Skeletal muscle satellite cell (primary cell): ENCODE results near the gene ADAM12.

Source experiments
- H3K27me3 ChIP-seq: 2 replicates; pipeline ENCODE4 v1.7.0; 2013; ENCODE audit warnings: low read length; ENCODE audit not compliant: control insufficient read depth, insufficient read depth
- H3K36me3 ChIP-seq: 2 replicates; pipeline ENCODE4 v1.7.0; 2013; ENCODE audit warnings: mild to moderate bottlenecking, control low read depth, low read length; ENCODE audit not compliant: insufficient read depth
- H3K4me1 ChIP-seq: 2 replicates; pipeline ENCODE4 v1.7.0; 2013; ENCODE audit warnings: low read length; ENCODE audit not compliant: control insufficient read depth, insufficient read depth
- H3K4me2 ChIP-seq: 2 replicates; pipeline ENCODE4 v1.7.0; 2013; ENCODE audit warnings: mild to moderate bottlenecking, low read length
- H3K4me3 ChIP-seq: 2 replicates; pipeline ENCODE4 v1.7.0; 2013; ENCODE audit warnings: low read length
- H3K9ac ChIP-seq: 2 replicates; pipeline ENCODE4 v1.7.0; 2013; ENCODE audit warnings: mild to moderate bottlenecking, low read depth, low read length, moderate library complexity
- H3K9me3 ChIP-seq: replicated peaks from 2 replicates; pipeline ENCODE4 v1.7.0; 2013; ENCODE audit warnings: mild to moderate bottlenecking, control low read depth, low read length

Gene ADAM12

GRCh38 chr10:126109893-126110292, 278.4 kb downstream of the ADAM12 start:
- Histone ChIP-seq H3K27me3 (no peaks in the 10 kb centered on the region), H3K9me3 (no peaks in the 10 kb centered on the region), H3K9ac (no peak overlapping the region), H3K4me3 (no peak overlapping the region), H3K36me3 (peaks cover 19% of the 10 kb centered on the region), H3K4me1 (peaks cover 3% of the 10 kb centered on the region), H3K4me2 (no peak overlapping the region)

DNA sequence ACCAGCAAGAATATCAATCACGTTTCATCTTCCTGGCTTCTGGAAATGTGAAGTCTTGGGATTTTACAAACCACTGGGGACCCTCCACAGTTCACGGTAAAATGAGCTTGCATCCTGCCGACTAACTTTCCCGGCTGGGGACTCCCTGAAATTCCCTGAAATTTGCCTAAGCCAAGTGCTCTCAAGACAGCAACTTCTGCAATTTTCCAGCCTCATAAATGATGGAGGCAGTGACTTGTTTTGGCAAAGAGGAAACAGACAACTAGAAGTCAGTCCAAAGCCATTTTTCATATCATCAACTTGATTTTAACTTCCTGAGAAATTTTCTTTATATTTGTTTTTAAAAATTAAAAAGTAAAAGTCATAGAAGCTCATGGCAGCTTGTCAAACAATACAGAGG, 279.6 kb downstream of the ADAM12 start:
- peaks cover 24% of the 10 kb centered on the region for H3K36me3 ChIP-seq
- no peaks in the 10 kb centered on the region for H3K9me3 ChIP-seq
- H3K4me3 ChIP-seq = no peak overlapping the region
- no peak overlapping the region for H3K9ac ChIP-seq
- peaks cover 3% of the 10 kb centered on the region for H3K4me1 ChIP-seq
- H3K27me3 ChIP-seq = no peaks in the 10 kb centered on the region
- H3K4me2 ChIP-seq = no peak overlapping the region

- no peaks in the 10 kb centered on the region for H3K9me3 ChIP-seq
- H3K27me3 ChIP-seq = no peaks in the 10 kb centered on the region
- no peak overlapping the region for H3K4me2 ChIP-seq
- H3K4me1 ChIP-seq = no peaks in the 10 kb centered on the region
- H3K36me3 ChIP-seq = peaks cover 23% of the 10 kb centered on the region
- no peak overlapping the region for H3K9ac ChIP-seq
- H3K4me3 ChIP-seq = no peak overlapping the region
These were observed 283.5 kb downstream of the ADAM12 start for GRCh38 chr10:126104767-126105166.

GRCh38 chr10:126102636-126103035, 285.6 kb downstream of the ADAM12 start:
- H3K27me3 ChIP-seq = no peaks in the 10 kb centered on the region
- H3K36me3 ChIP-seq = peaks cover 23% of the 10 kb centered on the region
- no peaks in the 10 kb centered on the region for H3K4me1 ChIP-seq
- no peak overlapping the region for H3K9ac ChIP-seq
- no peaks in the 10 kb centered on the region for H3K9me3 ChIP-seq
- no peak overlapping the region for H3K4me3 ChIP-seq
- H3K4me2 ChIP-seq = no peak overlapping the region

- Histone ChIP-seq H3K36me3 (peaks cover 15% of the 10 kb centered on the region), H3K27me3 (no peaks in the 10 kb centered on the region), H3K9me3 (no peaks in the 10 kb centered on the region), H3K4me3 (no peak overlapping the region), H3K4me2 (no peak overlapping the region), H3K4me1 (no peaks in the 10 kb centered on the region), H3K9ac (no peak overlapping the region)
These were observed 286.5 kb downstream of the ADAM12 start for GRCh38 chr10:126101736-126102135.

- no peaks in the 10 kb centered on the region for H3K9me3 ChIP-seq
- no peak overlapping the region for H3K9ac ChIP-seq
- H3K27me3 ChIP-seq = no peaks in the 10 kb centered on the region
- H3K4me1 ChIP-seq = no peaks in the 10 kb centered on the region
- no peak overlapping the region for H3K4me2 ChIP-seq
- H3K36me3 ChIP-seq = peaks cover 14% of the 10 kb centered on the region
- H3K4me3 ChIP-seq = no peak overlapping the region
These were observed 287.0 kb downstream of the ADAM12 start for GRCh38 chr10:126101325-126101724.

DNA sequence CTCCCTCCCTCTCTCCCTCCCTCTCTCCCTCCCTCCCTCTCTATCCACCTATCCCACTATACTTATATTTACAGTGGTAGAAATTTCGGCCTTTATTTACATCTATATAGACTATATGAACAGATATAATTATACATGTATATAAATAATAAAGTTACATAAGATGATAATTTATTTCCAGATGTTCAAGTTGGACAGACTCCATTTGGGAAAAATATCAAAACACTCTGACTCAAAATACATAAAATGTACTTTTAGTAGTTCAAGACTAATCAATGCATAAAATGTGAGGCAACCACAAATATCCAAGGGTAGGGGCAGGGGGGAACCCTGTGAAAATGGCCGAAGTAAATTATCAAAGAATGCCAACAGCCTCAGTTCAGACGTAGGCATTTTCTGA, 288.9 kb downstream of the ADAM12 start:
- Histone ChIP-seq H3K4me1 (peaks cover 3% of the 10 kb centered on the region), H3K27me3 (no peaks in the 10 kb centered on the region), H3K9ac (no peak overlapping the region), H3K4me2 (no peak overlapping the region), H3K9me3 (no peaks in the 10 kb centered on the region), H3K36me3 (peaks cover 9% of the 10 kb centered on the region), H3K4me3 (no peak overlapping the region)

GRCh38 chr10:126098226-126098581, 290.1 kb downstream of the ADAM12 start:
- Histone ChIP-seq H3K9ac (no peak overlapping the region), H3K9me3 (no peaks in the 10 kb centered on the region), H3K27me3 (no peaks in the 10 kb centered on the region), H3K4me1 (peaks cover 3% of the 10 kb centered on the region), H3K4me3 (no peak overlapping the region), H3K36me3 (peaks cover 2% of the 10 kb centered on the region), H3K4me2 (no peak overlapping the region)

DNA sequence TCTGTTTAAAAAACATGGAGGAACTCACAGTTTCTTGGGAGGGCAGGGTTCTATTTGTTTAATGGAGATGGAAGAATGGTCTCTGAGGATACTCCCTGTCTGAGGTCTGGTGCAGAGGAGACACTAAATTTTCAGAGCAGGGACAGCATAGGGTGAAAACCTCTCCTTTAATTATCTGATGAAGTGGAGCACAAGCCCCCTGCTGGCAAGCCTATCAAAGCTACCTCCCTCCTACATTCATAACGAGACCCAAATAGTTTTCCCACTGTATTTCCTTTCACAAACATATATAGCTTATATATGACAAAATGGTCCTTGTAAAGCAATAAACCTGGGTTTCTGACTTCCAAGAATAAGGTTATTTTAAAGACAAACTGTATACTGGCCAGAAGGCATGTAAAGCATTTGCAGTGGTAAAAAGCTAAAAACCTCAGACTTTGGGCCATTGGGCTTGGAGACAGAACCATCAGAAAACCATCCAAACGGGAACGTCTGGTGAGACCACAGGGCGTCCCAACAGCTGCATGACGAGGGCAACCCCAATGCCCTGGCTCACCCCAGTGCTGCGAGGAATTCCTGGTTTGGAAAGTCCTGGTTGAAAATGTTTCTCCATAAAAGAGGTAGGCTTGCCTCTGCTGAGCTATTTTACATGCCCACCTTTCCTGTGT, 290.6 kb downstream of the ADAM12 start:
- H3K4me1 ChIP-seq = peaks cover 7% of the 10 kb centered on the region
- no peaks in the 10 kb centered on the region for H3K9me3 ChIP-seq
- no peak overlapping the region for H3K4me3 ChIP-seq
- no peaks in the 10 kb centered on the region for H3K27me3 ChIP-seq
- H3K4me2 ChIP-seq = no peak overlapping the region
- H3K9ac ChIP-seq = no peak overlapping the region
- H3K36me3 ChIP-seq = no peaks in the 10 kb centered on the region

DNA sequence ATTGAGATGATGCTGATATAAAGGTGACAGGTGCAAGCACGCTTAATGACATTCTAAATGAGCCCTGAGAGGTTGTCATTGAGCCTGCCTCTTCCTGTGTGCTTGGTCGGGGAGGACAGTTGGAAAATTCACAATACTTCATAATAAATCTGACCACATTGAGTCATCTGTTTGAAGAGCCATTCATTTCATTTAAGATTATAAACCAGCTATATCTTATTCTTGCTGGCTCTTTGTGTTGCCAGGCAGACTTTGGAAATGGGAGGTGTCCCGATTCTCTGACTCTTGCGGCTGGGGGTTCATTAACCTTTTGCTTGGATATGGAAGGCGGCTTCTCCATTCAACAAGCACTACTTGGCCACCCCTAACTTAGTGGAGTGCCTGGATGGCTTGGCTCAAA, 293.7 kb downstream of the ADAM12 start:
- no peak overlapping the region for H3K4me2 ChIP-seq
- no peaks in the 10 kb centered on the region for H3K27me3 ChIP-seq
- no peak overlapping the region for H3K4me3 ChIP-seq
- H3K36me3 ChIP-seq = no peaks in the 10 kb centered on the region
- H3K9ac ChIP-seq = no peak overlapping the region
- H3K4me1 ChIP-seq = peaks cover 31% of the 10 kb centered on the region
- H3K9me3 ChIP-seq = no peaks in the 10 kb centered on the region

GRCh38 chr10:126092366-126093215, 295.7 kb downstream of the ADAM12 start:
- H3K4me1 ChIP-seq = peaks cover 38% of the 10 kb centered on the region
- H3K27me3 ChIP-seq = no peaks in the 10 kb centered on the region
- no peaks in the 10 kb centered on the region for H3K36me3 ChIP-seq
- H3K4me3 ChIP-seq = no peak overlapping the region
- no peak overlapping the region for H3K9ac ChIP-seq
- no peaks in the 10 kb centered on the region for H3K9me3 ChIP-seq
- no peak overlapping the region for H3K4me2 ChIP-seq
